Endothelial cell of umbilical vein (primary cell): Measurements from ENCODE around the gene FAM47A.

Experiments used
- EZH2 ChIP-seq: IDR thresholded peaks from 2 replicates; pipeline ENCODE4 v1.6.1; 2012; ENCODE audit warnings: borderline replicate concordance, low read depth, mild to moderate bottlenecking, moderate library complexity, low read length, inconsistent platforms; ENCODE audit not compliant: severe bottlenecking
- MYC ChIP-seq: IDR thresholded peaks from one replicate; pipeline ENCODE4 v1.6.1; 2011; ENCODE audit warnings: mild to moderate bottlenecking, low read depth, low read length
- POLR2A ChIP-seq: IDR thresholded peaks from 2 replicates; pipeline ENCODE4 v1.6.1; 2012; ENCODE audit warnings: low read depth, mild to moderate bottlenecking, control low read depth, low read length
- POLR2AphosphoS5 ChIP-seq: IDR thresholded peaks from 2 replicates; pipeline ENCODE4 v1.6.1; 2012; ENCODE audit warnings: low read depth, mild to moderate bottlenecking, control low read depth, low read length, moderate library complexity; ENCODE audit not compliant: insufficient read depth
- TF ChIP-seq, protein P1 (sequence below), 2 donors: IDR thresholded peaks; 1 replicate in 1 of 2; 2 replicates in 1 of 2; pipeline ENCODE4 v1.5.1; 2011; ENCODE audit warnings: low read length in 2 of 2, mild to moderate bottlenecking in 2 of 2, moderate library complexity in 2 of 2, control low read depth in 1 of 2, inconsistent platforms in 1 of 2, low read depth in 1 of 2; ENCODE audit not compliant: insufficient read depth in 1 of 2; ENCODE audit errors: extremely low read depth in 1 of 2

DNA sequence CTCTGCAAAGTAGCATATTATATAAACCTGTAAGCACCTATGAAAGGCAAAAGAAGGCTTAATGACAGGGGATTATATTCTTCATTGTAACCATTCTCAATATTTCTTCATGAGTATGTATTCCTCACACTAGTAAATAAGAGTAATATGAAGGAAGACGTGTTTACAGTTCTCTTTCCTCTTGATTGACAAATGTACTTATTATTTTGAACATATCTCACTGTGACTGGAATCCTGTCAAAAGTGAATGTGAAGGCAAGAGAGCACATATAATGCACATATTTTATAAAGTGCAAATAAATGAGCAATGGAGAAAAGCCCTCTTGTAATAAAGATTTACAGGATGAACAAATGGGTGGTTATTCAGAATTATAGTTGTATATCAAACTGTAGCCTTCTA lies 19.7 kb downstream of the FAM47A start:
- no peak for TF ChIP-seq POLR2A
- TF ChIP-seq EZH2: no peak
- TF ChIP-seq POLR2AphosphoS5: no peak
- TF ChIP-seq, protein P1, sequence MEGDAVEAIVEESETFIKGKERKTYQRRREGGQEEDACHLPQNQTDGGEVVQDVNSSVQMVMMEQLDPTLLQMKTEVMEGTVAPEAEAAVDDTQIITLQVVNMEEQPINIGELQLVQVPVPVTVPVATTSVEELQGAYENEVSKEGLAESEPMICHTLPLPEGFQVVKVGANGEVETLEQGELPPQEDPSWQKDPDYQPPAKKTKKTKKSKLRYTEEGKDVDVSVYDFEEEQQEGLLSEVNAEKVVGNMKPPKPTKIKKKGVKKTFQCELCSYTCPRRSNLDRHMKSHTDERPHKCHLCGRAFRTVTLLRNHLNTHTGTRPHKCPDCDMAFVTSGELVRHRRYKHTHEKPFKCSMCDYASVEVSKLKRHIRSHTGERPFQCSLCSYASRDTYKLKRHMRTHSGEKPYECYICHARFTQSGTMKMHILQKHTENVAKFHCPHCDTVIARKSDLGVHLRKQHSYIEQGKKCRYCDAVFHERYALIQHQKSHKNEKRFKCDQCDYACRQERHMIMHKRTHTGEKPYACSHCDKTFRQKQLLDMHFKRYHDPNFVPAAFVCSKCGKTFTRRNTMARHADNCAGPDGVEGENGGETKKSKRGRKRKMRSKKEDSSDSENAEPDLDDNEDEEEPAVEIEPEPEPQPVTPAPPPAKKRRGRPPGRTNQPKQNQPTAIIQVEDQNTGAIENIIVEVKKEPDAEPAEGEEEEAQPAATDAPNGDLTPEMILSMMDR (IDR thresholded peaks at IDR 0.05; ENCODE audit: extremely low read depth in 1 of 2, insufficient read depth in 1 of 2, low read depth in 1 of 2, low read length in 2 of 2): no peak
- no peak for TF ChIP-seq MYC
